ENCODE measurements around the gene ZBTB7A.

ZBTB7A gene

GRCh38 chr19:4063369-4064148 lies 3.1 kb downstream of the ZBTB7A start:
- no peaks in the 10 kb centered on the region for H3K27me3 ChIP-seq (ENCODE audit: insufficient read depth, low read length, poor library complexity)
- DNase-seq: no peak
- peak overlapping the region; percentile 78 for H3K4me2 ChIP-seq (ENCODE audit: insufficient read depth, low read length)
- H3K79me2 ChIP-seq (ENCODE audit: insufficient read depth, low read length): peaks cover 81% of the 10 kb centered on the region
- H2AFZ ChIP-seq (ENCODE audit: low read depth, low read length): no peak overlapping the region
- H3K4me3 ChIP-seq (ENCODE audit: low read depth in 1 of 2, low read length in 2 of 2): 0 out of 4 replicates have a peak overlapping the region, but pooled peaks of 1 of the 2 experiments have one; percentile 62
- peaks cover 49% of the 10 kb centered on the region for H3K36me3 ChIP-seq (ENCODE audit: insufficient read depth, low read length)
- H3K27ac ChIP-seq (ENCODE audit: low read length): no peak overlapping the region
- TF ChIP-seq CTCF (IDR thresholded peaks at IDR 0.05; ENCODE audit: borderline replicate concordance, extremely low read depth, low read length, poor library complexity, severe bottlenecking) (no peak), EZH2 (IDR thresholded peaks at IDR 0.05; ENCODE audit: borderline replicate concordance, low read depth, low read length, severe bottlenecking) (no peak)
- H3K4me1 ChIP-seq (ENCODE audit: insufficient read depth, low read length): peaks cover 35% of the 10 kb centered on the region
- H3K9me3 ChIP-seq (ENCODE audit: insufficient read depth, low read length, severe bottlenecking): no peaks in the 10 kb centered on the region
- no peak for ATAC-seq (ENCODE audit: insufficient read depth, low read depth)
- peak overlapping the region; percentile 71; the same call in 1 of the 2 replicates for H3K9ac ChIP-seq (ENCODE audit: low read depth, low read length)
- H4K20me1 ChIP-seq (ENCODE audit: insufficient read depth, low read length): peaks cover 64% of the 10 kb centered on the region

GRCh38 chr19:4062419-4063368 lies 4.0 kb downstream of the ZBTB7A start:
- H3K27me3 ChIP-seq (ENCODE audit: insufficient read depth, low read length, poor library complexity): no peaks in the 10 kb centered on the region
- TF ChIP-seq EZH2 (IDR thresholded peaks at IDR 0.05; ENCODE audit: borderline replicate concordance, low read depth, low read length, severe bottlenecking): no peak
- TF ChIP-seq CTCF (IDR thresholded peaks at IDR 0.05; ENCODE audit: borderline replicate concordance, extremely low read depth, low read length, poor library complexity, severe bottlenecking): no peak
- H3K4me1 ChIP-seq (ENCODE audit: insufficient read depth, low read length): peaks cover 27% of the 10 kb centered on the region
- H3K9me3 ChIP-seq (ENCODE audit: insufficient read depth, low read length, severe bottlenecking): no peaks in the 10 kb centered on the region
- peaks cover 49% of the 10 kb centered on the region for H3K36me3 ChIP-seq (ENCODE audit: insufficient read depth, low read length)
- peak overlapping the region; percentile 78; the same call in 1 of the 2 replicates for H3K4me2 ChIP-seq (ENCODE audit: insufficient read depth, low read length)
- H3K27ac ChIP-seq (ENCODE audit: low read length): no peak overlapping the region
- H3K4me3 ChIP-seq (ENCODE audit: low read depth in 1 of 2, low read length in 2 of 2): no peak overlapping the region
- H3K79me2 ChIP-seq (ENCODE audit: insufficient read depth, low read length): peaks cover 84% of the 10 kb centered on the region
- DNase-seq: no peak
- peaks cover 73% of the 10 kb centered on the region for H4K20me1 ChIP-seq (ENCODE audit: insufficient read depth, low read length)
- no peak for ATAC-seq (ENCODE audit: insufficient read depth, low read depth)
- peak overlapping the region; percentile 8; the same call in 1 of the 2 replicates for H3K9ac ChIP-seq (ENCODE audit: low read depth, low read length)
- no peak overlapping the region for H2AFZ ChIP-seq (ENCODE audit: low read depth, low read length)

GRCh38 chr19:4061683-4062418 lies 4.8 kb downstream of the ZBTB7A start:
- ATAC-seq (ENCODE audit: insufficient read depth, low read depth) (no peak), DNase-seq (no peak)
- Histone ChIP-seq H2AFZ (ENCODE audit: low read depth, low read length) (no peak overlapping the region), H3K4me1 (ENCODE audit: insufficient read depth, low read length) (peaks cover 27% of the 10 kb centered on the region), H3K27ac (ENCODE audit: low read length) (no peak overlapping the region), H3K9ac (ENCODE audit: low read depth, low read length) (no peak overlapping the region), H3K4me2 (ENCODE audit: insufficient read depth, low read length) (no peak overlapping the region), H3K27me3 (ENCODE audit: insufficient read depth, low read length, poor library complexity) (no peaks in the 10 kb centered on the region), H3K9me3 (ENCODE audit: insufficient read depth, low read length, severe bottlenecking) (no peaks in the 10 kb centered on the region), H3K4me3 (ENCODE audit: low read depth in 1 of 2, low read length in 2 of 2) (no peak overlapping the region), H4K20me1 (ENCODE audit: insufficient read depth, low read length) (peaks cover 79% of the 10 kb centered on the region), H3K79me2 (ENCODE audit: insufficient read depth, low read length) (peaks cover 89% of the 10 kb centered on the region), H3K36me3 (ENCODE audit: insufficient read depth, low read length) (peaks cover 49% of the 10 kb centered on the region)
- TF ChIP-seq EZH2 (IDR thresholded peaks at IDR 0.05; ENCODE audit: borderline replicate concordance, low read depth, low read length, severe bottlenecking) (no peak), CTCF (IDR thresholded peaks at IDR 0.05; ENCODE audit: borderline replicate concordance, extremely low read depth, low read length, poor library complexity, severe bottlenecking) (no peak)

Data from DND-41 (cell line).